NCI-H2196 treated with DMSO at 0.1 percent for 48 hours (cell line): Measurements from ENCODE around the gene VASH2.
"Not testable (repeated sequence)": the region's sequence is repeated elsewhere in the genome, so short reads cannot be mapped to it uniquely, and the experiment has no call there.

ENCODE experiments used
- DNase-seq: peaks from one replicate; lab custom pipeline; 2025; ENCODE audit not compliant: unreplicated experiment; lab: John Stamatoyannopoulos, UW

VASH2 gene

DNA sequence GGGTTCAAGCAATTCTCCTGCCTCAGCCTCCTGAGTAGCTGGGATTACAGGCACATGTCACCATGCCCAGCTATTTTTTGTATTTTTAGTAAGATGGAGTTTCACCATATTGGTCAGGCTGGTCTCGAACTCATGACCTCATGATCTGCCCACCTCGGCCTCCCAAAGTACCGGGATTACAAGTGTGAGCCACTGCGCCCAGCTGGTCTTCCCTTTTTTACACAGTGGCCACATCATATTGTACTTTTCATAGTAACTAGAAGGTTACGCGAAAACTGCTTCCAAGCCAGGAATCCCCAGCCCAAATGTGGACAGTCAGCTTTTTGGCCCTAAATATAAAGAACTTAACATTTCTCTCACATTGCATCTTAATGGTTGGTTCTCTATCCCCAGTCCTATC, 4.2 kb downstream of the VASH2 start:
- no peak for DNase-seq

DNA sequence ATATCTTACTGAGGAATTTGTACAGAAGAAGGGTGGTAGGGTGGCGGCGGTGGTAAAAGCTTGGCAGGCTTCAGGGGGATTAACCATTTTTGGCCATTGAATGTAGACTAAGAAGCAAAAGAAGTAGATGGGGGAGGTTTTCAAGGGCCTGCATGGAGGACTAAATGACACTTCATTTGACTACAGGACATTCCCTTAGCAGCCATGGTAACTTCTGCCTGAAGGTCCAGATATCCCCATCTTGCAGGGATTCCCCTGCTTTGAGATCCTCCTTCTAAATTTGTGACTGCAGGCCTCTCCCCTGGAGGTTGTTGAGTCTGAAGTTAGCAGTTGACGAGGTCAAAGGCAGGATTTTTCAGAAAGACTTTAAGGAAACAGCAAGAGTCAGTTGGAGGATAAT, 4.8 kb downstream of the VASH2 start:
- no peak for DNase-seq

DNA sequence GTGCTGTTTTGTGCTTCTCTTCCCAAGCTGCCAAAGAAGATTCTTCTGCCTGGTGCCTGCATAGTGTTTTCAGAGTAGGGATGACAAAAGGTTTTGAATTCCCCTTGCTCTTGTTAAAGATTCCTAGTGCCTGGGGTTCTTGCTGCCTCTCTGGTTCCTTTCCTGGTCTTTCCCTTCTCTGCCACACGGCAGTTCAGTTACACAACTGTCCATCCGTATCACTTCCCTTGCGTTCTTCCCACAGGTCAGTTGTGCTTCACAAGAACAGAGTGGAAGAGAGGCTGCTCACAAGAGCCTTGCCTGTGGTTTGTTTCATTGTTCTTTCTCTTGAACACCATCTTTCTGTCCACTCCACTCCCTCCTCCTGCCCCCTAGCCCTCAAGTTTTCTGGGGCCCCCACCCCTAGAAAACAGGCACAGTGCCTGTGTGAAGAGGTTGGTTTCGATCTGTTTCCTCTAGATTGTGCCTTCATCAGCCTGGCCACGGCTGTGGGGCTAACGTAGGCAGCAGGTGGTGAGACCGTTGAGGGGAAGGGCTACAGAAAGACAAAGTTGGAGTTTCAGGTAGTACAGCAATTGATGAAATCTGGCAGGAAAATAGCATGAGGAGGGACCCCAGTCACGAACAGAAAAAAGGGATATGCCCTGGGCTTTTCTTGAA, 5.8 kb downstream of the VASH2 start:
- no peak for DNase-seq

DNA sequence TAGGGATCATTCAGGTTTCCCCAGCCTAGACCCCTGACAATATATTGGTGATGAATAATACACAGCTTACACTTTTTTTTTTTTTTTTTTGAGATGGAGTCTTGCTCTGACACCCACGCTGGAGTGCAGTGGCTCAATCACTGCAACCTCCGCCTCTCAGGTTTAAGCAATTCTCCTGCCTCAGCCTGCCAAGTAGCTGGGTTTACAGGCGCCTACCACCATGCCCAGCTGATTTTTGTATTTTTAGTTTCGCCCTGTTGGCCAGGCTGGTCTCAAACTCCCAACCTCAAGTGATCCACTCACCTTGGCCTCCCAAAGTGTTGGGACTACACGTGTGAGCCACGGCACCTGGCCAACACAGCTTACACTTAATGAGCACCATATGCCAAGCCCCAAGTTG, 7.2 kb downstream of the VASH2 start:
- no peak for DNase-seq

DNA sequence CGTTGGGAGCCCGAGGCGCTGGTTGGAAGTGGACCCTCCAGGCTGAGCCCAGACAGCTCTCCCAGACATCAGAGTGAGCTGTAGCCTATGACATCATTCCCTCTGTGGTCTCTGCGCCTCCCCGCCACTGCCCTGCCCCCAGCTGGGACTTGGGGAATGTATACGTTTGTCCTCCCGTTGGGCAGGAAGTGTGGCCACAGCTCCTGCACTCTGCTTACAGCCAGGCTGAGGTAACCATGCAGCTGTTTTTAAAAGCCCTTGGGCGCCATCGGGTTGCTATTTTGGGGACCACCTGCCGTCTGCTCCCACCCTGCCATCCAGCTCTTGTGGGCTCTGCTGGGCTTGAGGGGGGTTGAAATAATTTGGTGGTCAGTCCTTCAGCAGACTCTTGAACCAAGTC, 7.8 kb downstream of the VASH2 start:
- no peak for DNase-seq

DNA sequence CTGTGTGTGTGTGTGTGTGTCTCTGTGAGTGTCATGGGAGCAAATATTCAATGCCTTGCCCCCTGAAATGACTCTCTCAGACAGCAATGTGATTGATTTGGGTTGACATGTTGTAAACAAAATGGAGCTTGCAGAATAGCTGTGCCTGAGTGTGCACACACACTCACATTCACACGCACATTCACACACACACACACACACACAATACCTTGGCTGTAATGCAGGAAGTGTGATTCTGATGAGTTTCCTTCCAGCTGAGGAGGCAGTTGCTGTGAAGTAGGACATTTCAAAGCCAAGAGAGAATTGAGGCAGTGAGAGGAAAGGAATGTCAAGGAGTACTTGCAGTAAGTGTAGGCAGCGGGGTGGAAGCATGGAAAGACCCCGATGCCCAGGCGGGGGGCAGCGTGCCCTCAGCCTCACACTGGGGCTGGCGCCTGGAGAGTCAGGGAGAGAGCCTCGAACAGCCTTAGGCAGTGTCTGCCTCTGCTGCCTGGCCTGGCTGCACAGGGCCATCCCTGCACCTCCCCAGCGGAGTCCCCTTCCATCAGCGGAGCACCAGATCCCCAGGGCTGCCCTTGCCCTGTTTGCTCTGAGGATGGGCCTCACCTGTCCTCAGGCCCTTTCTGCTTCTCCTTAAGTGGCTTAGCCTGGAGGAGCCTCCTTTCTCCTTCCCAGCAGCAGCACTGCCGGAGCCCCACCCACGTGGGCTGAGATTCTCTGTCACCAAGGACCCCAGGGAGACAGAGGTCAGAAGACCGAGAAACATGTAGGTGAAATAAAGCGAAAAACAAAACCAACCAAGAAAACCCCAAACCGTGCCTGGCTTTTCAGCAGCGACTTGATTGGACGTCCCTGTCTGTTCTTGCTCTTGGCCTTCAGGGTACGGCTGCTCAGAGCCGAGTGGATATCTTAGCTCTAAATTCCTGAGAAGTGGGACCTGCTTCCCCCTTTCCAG, 9.2 kb downstream of the VASH2 start:
- no peak for DNase-seq

DNA sequence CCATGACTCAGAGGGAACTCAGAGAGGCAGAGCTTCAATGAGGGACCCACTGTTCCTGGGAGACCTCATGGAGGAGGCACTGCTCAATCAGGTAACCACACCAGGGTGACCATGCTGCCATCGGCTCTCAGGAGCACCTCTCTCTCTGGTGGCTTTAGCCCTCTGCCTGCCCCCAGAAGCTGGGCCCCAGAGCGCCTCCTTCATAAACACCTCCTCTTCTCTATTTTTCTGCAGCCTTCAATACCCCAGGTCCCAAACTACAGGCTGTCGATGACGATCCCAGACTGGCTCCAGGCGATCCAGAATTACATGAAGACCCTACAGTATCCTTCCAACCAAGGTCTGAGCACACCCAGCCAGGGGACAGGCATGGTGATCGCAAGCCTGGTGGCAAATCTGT, 10.6 kb downstream of the VASH2 start:
- no peak for DNase-seq

DNA sequence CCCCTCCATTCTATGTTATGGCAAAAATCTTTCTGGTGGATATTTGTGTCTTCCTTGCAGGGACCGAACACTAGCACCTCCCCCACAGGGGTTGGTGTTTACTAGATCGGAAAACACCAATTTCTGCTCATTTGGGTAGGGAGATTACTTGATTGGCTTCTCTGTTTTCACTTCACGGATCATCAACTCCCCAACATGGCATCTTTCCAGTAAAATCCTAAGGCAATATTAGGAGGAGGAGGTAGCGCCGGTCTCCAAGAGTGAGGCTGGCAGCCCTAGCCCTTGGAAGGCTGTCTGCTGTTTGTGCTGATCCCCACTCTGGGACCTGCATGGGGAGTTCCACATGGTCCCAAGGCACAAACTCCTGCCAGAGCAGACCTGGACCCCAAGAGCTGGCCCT, 12.2 kb downstream of the VASH2 start:
- DNase-seq: no peak

DNA sequence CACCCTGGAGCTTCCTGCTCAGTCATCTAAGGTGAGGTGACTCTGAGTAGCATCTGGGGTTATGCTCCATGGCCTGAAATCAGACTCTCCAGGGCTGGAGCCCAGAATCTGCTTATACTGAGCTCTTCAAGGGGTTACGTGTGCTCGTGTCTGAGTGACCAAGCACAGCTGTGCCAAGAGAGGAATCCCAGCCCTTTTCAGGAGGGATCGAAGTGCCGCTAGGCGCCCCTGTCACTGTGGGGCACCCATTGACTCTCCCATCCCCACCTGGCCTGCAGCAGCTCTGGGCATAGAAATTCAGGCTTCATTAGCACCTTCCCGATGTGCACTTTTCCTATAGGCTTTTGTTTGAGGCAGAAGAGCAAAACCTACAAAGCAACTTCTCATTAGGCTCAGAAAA, 13.8 kb downstream of the VASH2 start:
- DNase-seq: no peak

DNA sequence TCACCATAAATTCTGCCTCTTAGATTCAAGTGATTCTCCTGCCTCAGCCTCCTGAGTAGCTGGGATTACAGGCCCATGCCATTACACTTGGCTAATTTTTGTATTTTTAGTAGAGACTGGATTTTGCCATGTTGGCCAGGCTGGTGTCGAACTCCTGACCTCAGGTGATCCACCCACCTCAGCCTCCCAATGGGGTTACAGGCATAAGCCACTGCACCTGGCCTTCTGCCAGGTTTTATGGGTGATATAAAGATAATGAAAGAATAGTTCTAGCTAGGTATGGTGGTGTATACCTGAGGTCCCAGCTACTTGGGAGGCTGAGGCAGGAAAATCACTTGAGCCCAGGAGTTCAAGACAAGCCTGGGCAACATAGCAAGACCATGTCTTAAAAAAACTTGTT, 14.7 kb downstream of the VASH2 start:
- DNase-seq: not testable (repeated sequence)

DNA sequence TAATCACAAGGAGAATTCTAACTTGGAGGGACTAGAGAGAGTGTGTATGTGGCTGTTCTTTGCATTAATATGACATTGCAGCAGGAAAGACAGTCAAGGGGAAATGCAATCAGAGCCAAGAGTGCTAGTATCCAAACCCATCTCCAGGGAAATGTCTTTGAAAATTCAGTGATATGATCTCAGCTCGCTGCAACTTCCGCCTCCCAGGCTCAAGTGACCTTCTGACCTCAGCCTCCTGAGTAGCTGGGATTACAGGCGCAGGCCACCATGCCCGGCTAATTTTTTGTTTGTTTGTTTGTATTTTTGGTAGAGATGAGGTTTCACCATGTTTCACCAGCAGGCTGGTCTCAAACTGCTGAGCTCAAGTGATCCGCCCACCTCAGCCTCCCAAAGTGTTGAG, 16.3 kb downstream of the VASH2 start:
- DNase-seq: no peak

DNA sequence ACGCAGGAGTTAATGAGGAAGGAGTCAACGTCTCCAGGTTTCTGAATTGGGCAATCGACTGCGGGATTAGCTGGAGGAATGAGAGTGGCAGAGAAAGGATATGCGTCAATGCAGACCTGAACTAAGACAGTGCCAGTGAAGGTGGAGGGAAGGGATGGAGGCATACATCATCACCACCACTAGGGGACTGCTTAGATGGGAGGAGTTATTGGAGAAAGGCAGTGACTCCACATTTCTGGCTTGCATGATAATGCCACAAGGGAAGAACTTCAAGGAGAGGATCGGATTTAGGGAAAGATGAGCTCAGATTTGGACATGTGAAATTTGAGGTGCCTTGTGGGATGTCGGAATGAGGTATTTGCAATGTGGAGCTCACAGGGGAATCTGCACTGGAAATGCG, 17.5 kb downstream of the VASH2 start:
- no peak for DNase-seq

DNA sequence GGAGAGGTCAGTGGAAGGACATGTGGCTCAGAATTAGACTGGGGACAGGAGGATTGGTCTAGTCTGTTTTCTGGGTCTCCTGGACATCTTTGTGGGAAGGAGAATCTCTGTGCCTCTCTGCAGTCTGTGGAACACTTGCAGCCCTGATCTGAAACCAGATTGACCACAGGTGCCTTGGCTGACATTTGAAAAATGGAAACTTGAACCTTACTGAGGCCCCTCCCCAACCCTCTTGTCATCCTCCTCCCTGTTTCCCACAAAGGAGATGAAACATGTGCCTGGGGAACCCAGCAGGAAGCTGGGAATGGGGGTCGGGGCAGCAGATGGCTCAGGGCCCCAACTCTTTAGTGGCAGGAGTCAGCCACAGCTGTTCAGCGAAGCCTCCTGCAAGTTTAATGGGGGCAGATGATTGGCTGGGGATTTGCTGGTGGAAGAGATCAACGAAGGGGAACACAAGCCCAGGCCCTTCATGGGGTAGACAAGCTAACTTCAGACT, 18.1 kb downstream of the VASH2 start:
- no peak for DNase-seq

DNA sequence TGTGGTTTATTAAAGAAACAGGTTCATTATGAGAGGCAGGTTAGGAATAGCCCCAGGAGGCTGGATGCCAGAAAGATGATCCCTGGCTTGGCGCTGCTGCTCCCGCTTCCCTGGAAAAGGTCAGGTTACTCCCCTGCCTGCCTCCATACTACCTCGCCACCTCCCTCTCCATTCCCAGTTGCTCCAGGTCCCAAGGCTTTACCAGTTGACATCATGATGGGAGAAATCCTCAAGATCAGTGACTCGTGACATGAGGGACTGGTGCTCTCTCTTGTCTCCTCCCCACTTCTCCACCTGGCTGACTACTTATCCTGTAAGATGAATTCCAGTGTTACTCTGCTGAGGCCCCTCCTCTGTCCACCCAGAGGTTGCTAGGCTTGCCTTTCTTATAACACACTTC, 19.7 kb downstream of the VASH2 start:
- DNase-seq: no peak

DNA sequence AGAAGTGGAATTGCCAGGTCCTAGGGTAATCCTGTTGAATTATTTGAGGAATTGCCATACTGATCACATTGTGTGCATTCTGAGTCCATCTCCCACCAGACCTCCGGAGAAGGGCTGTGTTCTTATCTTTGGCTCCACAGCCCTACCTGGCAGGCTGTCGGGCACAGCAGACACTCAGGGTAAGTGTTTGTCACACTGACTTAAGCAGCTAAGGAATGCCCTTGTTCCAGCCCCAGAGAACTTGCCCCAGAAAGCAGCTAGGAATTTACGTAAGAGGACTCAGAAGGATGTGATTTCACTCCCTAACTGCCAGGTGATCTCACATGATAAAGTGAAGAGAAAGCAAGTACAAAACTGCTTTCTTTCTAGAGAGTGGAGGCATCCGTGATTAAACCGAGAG, 21.0 kb downstream of the VASH2 start:
- no peak for DNase-seq

DNA sequence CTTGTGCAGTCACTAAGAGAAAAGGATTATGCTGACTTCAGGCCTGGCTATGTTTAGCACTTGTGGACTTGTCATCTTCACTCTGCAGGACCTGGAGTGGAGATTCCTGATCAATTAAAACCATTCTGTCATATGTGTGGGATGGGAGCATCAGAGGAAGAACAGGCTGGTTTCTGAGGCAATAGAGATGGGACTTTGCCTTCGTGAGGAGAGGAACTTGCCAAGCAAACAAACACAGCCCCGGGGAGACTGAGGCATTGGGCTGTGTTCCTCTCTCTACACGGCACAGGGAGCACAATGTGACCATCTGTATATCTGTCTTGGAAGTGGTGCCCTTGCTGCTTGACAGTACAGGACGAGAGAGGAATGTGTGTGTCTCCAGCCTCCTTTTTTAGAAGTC, 23.1 kb downstream of the VASH2 start:
- no peak for DNase-seq

DNA sequence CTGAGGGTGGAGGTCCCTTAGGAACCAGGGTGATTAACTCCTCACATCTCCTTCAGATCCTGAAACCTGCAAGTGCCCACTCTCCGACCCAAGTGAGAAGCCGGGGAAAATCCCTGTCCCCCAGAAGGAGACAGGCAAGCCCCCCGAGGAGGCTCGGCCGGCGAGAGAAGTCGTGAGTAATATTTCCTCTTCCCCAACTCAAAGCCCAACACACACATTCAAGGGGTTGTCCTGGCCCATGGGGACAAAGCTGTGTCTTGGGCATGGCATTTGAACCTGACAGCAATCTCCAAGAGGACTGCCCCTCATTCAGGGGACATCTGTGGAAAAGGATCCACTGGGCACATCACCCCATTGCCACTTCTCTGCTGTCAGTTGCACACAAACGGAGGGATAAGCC, 23.6 kb downstream of the VASH2 start:
- no peak for DNase-seq

DNA sequence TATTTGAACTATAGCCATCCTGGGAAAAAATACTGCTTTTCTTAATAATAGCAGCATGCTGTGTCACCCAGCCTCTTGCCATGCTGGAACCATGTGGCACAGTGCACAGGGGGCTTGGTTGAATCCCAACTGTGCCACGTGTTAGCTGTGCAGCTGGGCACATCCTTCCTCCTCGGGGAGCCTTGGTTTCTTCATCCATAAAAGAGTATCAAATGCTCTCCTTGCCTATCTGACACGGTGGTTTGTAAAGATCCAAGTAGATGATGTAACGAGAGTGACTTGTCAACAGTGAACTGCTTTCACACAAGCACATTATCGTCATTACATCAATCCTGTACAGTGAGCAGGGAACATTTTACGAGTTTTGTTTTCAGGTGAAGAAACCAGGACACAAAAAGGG, 24.4 kb downstream of the VASH2 start:
- DNase-seq: no peak

DNA sequence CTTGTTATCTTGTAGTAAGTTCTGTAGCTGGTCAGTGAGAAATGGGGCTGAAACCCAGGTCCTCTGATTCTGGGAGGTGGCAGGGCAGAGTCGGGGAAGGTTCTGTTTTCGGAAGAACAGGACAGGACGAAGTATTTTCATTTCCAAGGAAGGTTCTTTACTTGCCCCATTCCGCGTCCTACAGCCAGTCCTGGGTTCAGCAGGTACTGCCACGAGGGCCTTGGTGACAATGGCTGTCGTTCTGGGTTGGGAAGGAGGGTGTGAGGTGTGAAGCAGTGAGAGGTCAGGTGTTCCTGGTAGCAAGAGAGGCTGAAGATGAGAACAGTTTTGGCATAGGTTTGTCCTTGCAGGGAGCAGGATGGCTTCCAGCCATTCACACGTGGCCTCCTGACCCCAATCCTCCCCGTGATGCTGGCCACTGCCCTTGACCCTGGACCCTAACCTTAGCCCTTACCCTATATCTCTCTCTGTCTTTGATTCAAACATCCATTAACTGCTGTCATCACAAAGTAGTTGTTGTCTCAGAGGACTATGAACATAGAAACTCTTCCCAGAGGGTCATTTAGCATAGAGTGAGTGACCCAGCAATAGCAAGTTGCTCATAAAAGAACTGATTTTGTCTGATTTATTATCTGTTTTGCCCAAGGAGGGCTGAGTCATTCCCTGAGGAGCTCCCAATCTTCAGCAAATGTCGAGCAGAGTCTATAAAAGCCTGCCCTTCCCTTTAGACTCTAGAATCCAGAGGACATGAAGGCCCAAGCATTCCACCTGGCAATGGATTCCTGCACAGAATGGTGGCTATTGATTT, 25.0 kb downstream of the VASH2 start:
- DNase-seq: no peak

DNA sequence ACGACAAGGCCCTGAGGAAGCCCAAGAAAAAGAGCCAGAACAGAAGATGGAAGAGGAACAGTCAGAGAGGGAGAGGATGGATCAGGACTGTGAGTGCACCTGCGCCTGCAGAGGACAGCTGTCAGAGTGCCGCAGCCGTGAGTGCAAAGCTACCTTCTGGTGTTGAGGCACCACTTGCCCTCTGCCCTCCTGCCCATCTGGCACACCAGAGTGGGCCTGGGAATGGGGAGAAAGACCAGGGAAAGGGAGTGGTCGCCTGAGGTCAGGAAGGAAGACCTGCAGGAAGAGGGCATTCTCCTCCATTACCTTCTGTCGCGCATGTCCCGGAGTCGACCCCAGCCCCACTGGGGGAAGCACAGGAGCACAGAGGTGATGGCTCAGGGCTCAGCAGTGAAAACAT, 26.2 kb downstream of the VASH2 start:
- no peak for DNase-seq

DNA sequence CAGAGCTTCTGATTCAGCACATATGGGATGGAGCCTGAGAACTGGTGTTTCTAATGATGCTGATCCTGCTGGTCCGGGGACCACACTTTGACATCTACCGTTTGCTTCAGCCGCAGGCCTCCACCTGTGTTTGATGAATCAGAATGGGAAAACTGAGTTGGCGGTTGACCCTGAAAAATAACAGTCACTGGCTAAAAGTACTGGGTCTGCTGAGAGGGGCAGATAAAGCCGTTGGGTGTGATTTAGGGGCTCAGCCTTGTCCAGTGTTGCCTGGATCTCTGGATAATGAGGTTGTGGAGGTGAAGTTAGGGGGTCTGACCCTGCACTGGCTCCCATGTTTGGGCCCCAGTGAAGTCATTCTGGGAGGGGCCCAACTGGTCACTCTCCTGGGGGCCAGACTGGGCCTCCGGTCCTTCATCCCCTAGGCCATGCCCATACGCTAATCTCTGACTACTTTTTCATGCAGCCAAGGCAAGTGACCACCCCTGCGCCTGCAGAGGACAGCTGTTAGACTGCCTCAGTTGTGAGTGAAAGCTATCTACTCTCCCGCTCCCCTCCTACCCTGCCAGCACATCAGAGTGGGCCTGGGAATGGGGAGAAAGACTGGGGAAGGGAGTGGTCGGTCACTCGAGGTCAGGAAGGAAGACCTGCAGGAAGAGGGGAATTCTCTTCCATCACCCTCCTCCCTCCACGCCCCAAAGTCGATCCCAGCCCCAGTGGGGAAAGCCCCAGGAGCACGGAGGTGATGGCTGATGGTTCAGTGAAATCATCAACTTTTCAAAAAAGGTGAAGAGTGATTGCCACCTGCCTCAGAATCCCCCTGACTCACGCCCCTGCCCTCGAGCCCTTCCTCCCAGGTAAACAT, 27.7 kb downstream of the VASH2 start:
- no peak for DNase-seq
